ENCODE results near the gene EPHA5.
A peak's percentile ranks its signal among the peaks of the same experiment; 100 is the strongest.

Gene EPHA5

GRCh38 chr4:65472531-65472930 lies 197.8 kb downstream of the EPHA5 start:
- no peak for DNase-seq

DNA sequence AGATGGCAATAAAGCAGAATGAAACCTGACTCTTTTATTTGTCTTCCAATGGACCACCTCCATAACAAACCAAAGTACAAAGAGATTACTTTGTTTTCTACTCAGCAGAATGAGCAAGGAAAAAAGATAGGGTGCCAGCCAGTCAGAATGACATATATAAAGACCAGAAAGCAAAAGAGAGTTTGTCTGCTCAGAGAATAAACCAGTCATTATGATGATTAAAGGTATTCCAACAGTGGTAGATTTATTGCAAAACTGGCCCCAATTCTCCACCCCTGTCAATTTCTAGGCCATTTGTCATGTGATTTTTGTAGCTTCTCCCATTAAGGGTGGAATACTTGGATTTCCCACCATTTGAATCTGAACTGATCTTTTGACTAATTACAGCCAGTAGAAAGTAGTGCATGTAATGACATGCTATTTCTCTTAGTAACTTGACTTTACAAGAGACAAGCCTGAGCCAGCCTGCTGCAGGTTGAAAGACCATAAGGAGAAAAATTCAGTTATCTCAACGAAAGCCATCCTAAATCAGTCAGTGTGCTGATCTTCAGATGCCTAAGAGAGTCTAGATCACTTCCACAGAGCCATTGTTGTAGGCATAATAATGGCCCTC lies 203.1 kb downstream of the EPHA5 start:
- no peak for DNase-seq

GRCh38 chr4:65461781-65462180 lies 208.5 kb downstream of the EPHA5 start:
- no peak for DNase-seq

- no peak for DNase-seq
Observed at GRCh38 chr4:65457011-65457410, 213.3 kb downstream of the EPHA5 start.

- DNase-seq, result no peak
Observed at GRCh38 chr4:65456579-65456978, 213.7 kb downstream of the EPHA5 start.

DNA sequence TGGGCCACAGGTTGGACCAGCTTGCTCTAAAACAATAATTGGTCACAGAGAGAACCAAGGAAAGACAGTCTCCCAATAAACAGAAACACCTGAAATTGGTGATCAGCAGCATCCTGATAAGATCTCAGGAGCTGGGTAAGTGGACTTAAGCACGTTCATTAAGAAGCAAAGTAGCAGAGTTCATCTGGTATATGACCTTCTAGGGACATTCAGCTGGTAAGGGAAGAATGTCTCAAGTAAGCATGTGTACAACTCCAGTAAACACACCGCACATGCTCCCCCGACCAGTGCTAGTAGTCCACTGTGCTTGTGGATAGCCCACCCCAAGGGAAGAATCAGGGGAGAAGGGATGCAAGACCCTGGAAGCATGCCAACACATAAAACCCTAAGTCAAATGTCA lies 216.9 kb downstream of the EPHA5 start:
- DNase-seq, result no peak

GRCh38 chr4:65450899-65451298 lies 219.4 kb downstream of the EPHA5 start:
- DNase-seq, result peak; percentile 22 to 25

GRCh38 chr4:65437102-65437501 lies 233.2 kb downstream of the EPHA5 start:
- DNase-seq, result no peak

DNA sequence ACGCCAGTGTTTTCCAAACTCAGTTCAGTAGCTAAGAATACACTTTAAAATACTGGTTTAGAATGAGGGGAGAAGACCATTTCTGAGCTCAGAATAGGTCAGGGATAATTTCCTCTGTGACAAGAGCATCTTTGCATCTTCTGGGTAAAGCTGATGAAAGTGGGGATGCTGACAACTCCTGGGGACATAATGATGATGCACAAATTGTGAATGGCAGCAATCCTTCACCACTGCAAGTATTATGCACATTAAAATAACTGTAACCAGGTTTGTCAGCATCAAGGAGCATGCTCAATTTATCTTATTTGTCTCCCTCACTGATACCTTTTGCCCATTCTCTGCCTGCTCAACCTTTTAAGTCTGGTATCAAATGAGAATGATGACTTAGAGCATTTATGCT lies 248.2 kb downstream of the EPHA5 start:
- no peak for DNase-seq

GRCh38 chr4:65420036-65420435 lies 250.3 kb downstream of the EPHA5 start:
- DNase-seq, result no peak

- no peak for DNase-seq
Observed at GRCh38 chr4:65416891-65417290, 253.4 kb downstream of the EPHA5 start.

DNA sequence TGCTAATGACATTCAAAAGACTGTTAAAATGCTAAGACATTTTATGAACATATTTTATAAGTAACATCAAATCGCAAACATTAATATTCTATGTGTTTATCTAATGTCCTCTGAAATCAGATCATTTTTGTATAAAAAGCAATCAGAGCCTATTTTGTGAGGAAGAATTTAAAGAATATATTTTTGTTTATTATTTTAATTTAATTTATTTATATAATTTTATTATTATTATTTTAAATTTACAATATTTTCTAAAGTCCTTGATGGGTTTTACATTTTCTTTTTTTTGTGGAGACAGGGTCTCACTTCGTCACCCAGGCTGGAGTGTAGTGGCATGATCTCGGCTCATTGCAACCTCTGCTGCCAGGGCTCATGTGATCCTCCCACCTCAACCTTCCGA lies 262.8 kb downstream of the EPHA5 start:
- no peak for DNase-seq

DNA sequence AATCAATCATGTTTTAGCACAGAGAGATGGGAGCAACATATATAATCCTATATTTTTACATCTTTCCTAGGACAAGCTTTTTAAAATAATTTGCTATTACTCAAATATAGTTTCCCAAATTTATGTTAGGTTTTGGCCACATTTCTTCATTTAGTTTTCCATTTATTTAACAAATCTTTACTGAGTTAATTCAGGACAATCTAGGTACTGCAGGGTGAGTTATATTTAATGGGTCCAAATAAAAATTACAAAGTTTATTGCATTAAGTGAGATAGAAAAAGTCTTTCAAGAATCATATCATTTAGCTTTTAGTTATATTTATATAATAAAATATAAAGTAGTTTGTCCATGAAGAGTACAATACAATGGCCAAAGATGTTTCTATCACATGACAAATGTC lies 269.2 kb downstream of the EPHA5 start:
- no peak for DNase-seq

- no peak for DNase-seq
Observed at GRCh38 chr4:65399084-65399483, 271.2 kb downstream of the EPHA5 start.

DNA sequence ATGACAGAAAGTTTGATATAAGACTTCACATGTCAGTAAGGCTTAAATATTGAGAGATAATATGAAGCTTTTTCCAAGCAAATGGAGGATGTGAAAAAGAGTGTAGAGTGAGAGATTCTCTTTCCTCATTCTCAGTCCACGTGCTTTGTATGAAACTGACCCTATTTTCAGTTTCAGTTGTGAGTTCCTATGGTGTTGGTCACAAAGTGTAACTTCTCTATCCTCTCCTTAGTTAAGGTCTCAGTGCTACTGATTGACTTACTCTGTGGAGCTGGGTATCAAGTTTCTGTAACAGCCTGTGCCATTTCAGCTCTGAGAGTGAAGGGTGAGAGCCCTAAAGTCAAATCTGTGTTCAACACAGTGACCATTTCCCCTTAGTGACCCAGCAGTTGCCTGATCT lies 277.2 kb downstream of the EPHA5 start:
- no peak for DNase-seq

GRCh38 chr4:65392488-65392887 lies 277.8 kb downstream of the EPHA5 start:
- no peak for DNase-seq

DNA sequence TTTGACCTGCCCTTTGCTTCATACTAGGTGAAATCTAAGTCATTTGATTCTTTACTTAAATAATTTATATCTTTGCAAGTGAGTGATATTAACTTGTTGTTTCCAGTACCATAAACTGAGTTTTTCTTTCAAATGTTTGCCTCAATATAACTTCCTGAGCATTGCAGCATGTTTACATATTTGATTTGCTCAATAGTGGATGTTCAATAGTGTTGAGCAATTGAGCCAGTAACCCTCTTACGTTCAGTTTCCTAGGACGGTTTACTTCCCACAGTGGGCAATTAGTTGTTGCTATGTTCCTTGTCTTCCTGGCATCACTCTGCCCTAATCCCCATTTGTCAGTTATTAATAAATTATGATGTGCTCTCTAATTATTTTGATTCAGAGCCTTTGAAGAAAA lies 278.5 kb downstream of the EPHA5 start:
- DNase-seq, result no peak

GRCh38 chr4:65391382-65391781 lies 278.9 kb downstream of the EPHA5 start:
- DNase-seq, result no peak

DNA sequence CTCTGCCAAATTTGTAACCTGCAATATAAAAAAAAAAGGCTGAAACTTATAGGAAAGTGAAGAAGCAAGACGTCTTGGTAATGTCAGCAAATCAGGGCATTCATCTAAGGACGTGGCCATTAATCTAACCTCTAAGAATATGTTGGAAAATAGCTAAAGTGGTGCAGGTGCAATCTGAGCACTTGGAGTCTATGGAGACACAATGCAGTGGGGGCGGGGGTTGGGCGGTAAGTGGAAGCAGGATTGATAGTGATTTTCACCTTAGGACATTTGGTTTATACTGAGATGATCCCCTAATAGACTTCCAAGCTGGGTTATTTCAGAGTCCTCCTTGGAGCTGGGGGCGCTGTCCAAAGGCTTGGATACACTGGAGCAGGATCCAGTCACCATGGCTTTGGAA lies 283.4 kb downstream of the EPHA5 start:
- DNase-seq, result peak in 1 of 2 experiments; percentile 1

DNA sequence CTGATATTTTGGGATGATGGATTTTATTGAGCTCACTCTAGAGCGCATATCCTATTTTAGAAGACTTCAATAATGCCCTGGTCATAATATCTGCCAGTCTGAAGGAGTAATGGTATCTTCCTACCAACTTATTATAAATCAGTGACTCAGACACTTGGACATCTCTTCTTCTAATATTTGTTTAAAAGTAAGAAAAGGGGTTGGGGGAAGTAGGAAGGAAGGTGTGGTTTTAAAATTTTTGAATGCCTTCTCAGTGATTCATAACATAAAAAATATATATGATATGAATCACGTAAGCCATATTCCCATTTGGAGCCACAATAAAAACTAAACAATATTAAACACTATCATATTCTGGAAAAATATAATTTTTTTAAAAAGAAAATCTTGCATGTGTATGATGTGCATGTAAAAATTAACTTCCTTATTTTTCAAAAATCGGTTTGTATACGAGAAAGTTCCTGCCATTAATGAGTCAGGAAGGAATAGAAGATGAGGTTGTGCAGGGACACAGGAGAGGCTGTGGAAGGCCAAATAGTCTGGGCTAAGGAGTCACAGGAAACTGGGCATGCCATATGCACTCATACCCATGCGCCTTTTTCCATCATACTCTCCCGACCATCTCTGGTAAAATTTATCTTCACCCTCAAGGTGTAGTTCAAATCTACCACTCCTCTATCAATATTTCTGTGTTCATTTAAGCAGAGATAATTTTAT lies 286.5 kb downstream of the EPHA5 start:
- DNase-seq, result no peak

GRCh38 chr4:65381648-65382047 lies 288.6 kb downstream of the EPHA5 start:
- no peak for DNase-seq

DNA sequence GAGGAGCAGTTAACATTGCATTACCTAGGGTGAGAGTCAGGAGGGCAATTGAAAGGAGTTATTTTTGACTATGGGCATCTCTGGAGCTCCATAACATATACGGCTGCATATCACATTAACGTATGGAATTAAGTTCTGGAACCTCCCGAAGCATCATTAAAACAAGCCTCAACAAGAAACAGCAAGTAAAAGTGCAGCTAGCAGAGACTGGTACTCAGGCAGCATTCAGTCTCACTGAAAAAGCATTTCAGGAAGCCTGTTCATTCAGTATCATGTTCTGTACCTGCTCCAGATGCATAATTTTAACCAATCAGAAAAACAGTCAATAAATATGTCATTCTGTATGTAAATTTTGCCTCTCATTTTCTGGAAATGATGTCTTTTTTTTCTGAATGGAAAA lies 299.6 kb downstream of the EPHA5 start:
- no peak for DNase-seq

DNA sequence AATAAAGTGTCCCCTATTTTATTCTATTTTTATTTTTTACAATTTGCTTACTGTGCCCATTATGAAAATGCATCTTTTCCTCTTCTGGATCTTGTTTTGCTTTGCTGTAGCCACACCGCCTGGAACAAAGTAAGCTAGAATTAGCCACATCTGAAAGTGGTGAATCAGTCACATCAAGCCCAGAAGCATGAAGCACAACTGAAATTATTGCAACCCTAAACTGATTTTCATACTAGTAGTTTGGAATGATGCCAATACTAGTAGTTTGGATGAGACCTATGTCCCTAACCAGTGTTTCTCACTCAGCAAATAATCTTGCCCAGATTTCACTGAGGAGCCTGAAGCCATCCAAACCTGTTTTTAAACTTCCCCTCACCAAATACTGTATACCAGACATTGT lies 303.0 kb downstream of the EPHA5 start:
- DNase-seq, result no peak

DNA sequence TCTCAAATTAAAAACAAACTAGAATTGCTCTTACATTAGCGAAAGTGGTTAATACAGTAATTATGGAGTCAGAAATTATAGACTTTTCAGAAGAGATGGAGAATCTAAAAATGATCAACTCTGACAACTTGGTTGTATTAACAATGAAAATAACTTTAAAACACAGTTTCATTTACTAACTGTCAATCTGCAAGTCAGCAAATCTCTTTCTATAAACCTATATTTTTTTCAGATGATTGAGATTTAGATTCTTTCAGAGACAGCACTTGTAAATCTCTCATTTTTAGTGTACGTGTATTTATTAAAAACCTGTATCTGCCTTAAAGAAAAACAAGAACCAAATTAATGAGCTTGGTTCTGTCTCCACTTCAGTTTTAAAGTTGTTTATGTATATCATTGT lies 311.4 kb downstream of the EPHA5 start:
- DNase-seq, result no peak

- DNase-seq, result no peak
Observed at GRCh38 chr4:65353098-65353497, 317.2 kb downstream of the EPHA5 start.

Data from NCI-H187 (cell line).